Fibroblast of pulmonary artery (primary cell): ENCODE data around the gene FBXO10.

ENCODE experiments used
- DNase-seq: peaks from one replicate; pipeline ENCODE4 v3.0.0-alpha.2; 2010; ENCODE audit warnings: low read depth
- H3K4me3 ChIP-seq: replicated peaks from 2 replicates; pipeline ENCODE4 v1.5.1; 2011; ENCODE audit warnings: low read depth, mild to moderate bottlenecking, control low read depth, low read length, moderate library complexity
- TF ChIP-seq, protein P1 (sequence below): IDR thresholded peaks from 2 replicates; pipeline ENCODE4 v1.5.1; 2011; ENCODE audit warnings: mild to moderate bottlenecking, control low read depth, low read length, inconsistent platforms; ENCODE audit errors: missing control alignments

The FBXO10 gene

GRCh38 chr9:37499297-37499696 is 76.9 kb downstream of the FBXO10 start:
- DNase-seq = no peak
- no peak overlapping the region for H3K4me3 ChIP-seq
- TF ChIP-seq, protein P1, sequence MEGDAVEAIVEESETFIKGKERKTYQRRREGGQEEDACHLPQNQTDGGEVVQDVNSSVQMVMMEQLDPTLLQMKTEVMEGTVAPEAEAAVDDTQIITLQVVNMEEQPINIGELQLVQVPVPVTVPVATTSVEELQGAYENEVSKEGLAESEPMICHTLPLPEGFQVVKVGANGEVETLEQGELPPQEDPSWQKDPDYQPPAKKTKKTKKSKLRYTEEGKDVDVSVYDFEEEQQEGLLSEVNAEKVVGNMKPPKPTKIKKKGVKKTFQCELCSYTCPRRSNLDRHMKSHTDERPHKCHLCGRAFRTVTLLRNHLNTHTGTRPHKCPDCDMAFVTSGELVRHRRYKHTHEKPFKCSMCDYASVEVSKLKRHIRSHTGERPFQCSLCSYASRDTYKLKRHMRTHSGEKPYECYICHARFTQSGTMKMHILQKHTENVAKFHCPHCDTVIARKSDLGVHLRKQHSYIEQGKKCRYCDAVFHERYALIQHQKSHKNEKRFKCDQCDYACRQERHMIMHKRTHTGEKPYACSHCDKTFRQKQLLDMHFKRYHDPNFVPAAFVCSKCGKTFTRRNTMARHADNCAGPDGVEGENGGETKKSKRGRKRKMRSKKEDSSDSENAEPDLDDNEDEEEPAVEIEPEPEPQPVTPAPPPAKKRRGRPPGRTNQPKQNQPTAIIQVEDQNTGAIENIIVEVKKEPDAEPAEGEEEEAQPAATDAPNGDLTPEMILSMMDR = no peak

DNA sequence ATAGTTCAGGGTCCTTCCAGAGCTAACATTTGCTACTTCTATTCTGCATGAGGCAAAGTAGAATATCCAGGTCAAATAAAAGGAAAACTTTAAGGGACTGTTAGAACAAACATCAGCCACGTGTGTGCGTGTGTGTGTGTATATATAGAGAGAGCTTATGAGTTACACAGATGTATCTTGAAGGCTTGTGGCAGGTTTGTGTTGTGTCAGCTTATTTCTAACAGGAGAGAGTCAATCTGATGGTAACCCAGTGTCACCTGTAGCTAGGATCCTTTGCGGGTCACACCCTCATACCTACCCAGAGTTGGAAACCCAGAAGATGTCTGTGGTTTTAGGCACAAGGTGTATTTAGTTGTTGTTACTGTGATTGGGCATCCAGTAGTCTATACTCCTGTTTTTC is 77.7 kb downstream of the FBXO10 start:
- no peak for DNase-seq
- TF ChIP-seq, protein P1 = no peak
- H3K4me3 ChIP-seq = no peak overlapping the region

DNA sequence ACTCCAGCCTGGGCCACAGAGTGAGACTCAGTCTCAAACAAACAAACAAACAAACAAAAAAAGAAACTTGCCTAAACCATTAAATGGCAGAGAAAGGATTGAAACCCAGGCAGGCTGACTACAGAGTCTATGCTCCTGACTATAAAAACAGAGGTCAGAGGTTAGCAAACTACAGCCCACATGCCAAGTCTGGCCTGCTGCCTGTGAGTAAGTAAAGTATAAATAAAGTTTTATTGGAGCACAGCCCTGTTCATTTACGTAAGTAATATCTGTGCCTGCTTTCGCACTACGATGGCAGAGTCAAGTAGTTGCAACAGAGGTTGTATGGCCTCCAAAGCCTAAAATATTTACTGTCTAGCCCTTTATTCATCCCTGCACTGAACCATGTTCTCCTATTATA is 78.9 kb downstream of the FBXO10 start:
- TF ChIP-seq, protein P1 = no peak
- H3K4me3 ChIP-seq = no peak overlapping the region
- no peak for DNase-seq

DNA sequence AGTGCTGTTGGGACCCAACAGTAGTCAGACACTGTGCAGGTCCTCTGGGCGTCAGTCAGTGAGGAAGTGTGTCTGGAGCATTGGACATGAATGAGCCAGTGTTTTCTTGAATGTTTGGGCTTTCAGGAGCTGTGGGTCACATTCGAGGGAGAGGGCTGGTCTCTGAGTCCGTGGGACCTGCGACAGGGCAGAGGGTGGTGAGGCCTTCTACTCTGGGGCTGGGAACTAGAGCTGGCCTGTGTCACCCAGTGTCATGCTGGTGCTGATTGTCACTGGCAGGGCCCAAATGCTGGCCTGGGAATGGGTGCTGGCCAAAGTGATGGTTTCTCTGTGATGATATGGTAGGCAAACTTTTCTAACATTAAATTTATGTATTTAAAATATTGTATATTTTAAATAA is 80.2 kb downstream of the FBXO10 start:
- H3K4me3 ChIP-seq = no peak overlapping the region
- TF ChIP-seq, protein P1 = no peak
- DNase-seq = no peak

- no peak overlapping the region for H3K4me3 ChIP-seq
- TF ChIP-seq, protein P1 = no peak
- DNase-seq = no peak
These were observed 80.6 kb downstream of the FBXO10 start for GRCh38 chr9:37495571-37495970.

DNA sequence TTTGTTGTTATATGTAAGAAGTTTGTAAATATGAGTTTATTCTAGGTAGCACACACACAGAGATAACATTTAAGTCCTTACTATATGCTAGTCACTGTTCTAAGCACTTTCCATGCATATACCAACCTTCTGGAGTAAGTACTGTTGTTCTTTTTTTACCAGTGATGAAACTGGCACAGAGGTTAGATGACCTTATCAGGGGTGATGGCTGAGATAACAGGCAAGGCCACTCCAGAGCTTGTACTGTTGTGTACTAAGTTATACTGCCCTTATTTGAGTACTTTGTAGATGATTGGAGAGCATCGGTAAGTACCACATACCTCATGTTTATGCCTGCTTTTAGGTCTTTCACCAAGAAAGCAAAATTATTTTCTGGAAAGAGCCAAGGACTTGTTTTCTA is 84.2 kb downstream of the FBXO10 start:
- TF ChIP-seq, protein P1 = no peak
- no peak overlapping the region for H3K4me3 ChIP-seq
- DNase-seq = no peak
